Stimulated activated CD4-positive, alpha-beta T cell treated with anti-CD3 and anti-CD28 coated beads, TNF-alpha, amount 100 ng/mL, for 1 hour (primary cell): ENCODE results near the gene APOF.
"Not testable (repeated sequence)": the region's sequence is repeated elsewhere in the genome, so short reads cannot be mapped to it uniquely, and the experiment has no call there.

Source experiments
- DNase-seq, 3 donors: peaks; one replicate each; pipeline ENCODE4 v3.0.0-alpha.2; 2020; ENCODE audit warnings: low read depth in 3 of 3, low spot score in 1 of 3

APOF gene

DNA sequence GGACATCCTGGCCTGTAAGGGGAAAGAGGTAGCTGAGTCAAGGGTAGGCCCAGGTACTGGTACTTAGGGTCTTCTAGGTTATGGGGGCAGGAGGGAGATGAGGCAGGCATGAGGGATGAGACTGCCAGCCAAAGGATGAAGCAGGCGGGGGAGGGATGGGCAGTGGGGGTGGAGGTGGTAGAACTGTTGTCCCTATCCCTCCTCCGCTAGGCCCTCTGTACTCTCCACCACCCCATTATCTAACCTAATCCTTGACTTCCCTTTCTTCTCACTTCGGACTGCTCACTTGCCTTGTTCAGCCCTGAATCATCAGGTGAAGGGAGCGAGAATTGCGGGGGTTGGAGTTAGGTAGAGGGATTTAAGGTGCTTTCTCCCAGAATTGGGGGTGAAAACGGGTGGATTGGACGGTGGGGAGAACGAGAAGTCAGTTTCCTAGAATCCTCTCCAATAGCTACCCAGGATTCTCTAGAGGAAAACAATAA, 29.4 kb downstream of the APOF start:
- DNase-seq, result no peak

DNA sequence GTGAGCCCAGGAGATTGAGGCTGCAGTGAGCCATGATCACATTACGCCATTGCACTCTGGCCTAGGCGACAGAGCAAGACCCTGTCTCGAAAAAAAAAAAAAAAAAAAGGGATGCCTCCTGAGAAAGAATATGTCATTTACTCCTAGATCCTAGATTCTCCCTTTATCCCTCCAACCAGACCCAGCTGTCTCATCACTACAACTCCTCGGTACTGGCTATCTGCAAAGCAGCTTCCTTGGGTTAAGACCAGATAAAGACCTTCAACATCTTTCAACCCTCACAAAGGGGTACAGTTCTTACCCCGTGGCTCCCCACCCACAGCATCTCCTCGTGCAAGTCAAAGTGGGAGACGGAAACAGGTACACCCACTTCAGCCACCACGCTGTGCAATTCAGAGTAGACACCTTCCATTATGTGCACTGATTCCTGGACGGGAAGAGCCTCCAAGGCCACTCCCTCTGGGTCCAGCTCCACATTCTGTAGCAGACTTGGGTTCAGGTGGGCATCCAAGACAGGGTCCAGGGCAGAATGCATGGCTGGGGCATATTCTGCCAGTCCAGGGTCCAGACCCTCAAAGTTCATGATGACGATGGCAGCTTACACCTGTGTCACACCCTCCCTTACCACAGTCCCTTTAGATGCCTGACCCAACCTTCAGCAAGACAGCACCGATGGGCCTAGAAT, 30.0 kb downstream of the APOF start:
- no peak for DNase-seq

DNA sequence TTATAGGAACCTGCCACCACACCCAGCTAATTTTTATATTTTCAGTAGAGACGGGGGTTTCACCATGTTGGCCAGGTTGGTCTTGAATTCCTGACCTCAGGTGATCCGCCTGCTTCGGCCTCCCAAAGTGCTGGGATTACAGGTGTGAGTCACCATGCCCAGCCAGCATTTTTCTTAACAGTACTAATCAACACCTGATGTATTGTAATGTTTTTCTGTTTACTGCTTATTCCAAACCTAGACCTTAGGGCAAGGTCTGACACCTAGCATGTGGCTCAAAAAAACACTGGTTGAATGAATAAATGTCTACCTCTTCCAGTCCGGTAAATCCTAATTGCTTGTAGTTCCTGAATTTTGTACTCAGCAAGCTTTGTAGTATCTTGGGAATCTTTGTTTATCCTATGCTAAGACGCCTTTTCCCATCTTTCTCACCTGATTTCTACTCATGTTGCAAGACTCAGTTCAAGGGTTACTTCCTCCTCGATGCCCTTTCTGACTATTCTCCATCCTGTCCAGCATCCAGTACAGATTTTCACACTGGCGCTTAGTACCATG, 31.6 kb downstream of the APOF start:
- DNase-seq, result no peak

DNA sequence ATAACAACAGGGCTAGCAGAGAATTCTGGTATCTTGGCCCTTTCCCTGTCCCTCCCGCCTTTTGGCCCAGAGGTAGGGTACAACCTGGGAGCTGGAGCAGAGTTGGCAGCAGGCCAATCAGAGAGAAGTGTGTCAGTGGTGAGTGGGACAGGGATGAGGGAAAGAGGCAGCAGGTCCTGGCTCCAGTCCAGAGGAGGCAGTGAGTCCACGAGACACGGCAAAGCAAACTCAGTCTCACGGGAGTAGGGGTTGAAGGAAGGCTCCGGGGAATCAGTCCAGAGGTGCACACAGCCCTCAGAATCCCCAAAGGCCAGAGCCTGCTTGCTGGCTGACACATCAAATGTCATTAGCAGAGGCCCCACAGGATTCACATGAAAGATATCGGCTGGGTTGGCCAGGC, 36.1 kb downstream of the APOF start:
- DNase-seq, result no peak

DNA sequence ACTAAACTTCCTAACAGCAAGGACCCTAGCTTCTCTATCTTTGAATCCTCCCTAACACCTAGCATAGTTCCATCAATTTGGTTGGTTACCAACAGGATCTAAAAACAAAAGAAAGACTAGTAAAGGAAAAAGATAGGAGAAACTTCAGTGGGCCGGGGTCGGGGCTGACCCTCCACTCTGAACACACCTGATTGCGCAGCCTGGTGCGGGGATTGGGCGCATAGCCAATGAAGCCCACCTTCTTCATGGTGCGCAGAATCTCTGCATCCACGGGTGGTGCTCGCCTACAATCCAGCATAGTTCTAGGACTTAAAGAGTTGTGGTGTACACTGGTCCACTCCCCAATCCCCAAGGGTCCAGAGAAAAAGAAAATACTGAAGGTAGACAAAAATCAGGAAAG, 36.5 kb downstream of the APOF start:
- DNase-seq, result no peak

DNA sequence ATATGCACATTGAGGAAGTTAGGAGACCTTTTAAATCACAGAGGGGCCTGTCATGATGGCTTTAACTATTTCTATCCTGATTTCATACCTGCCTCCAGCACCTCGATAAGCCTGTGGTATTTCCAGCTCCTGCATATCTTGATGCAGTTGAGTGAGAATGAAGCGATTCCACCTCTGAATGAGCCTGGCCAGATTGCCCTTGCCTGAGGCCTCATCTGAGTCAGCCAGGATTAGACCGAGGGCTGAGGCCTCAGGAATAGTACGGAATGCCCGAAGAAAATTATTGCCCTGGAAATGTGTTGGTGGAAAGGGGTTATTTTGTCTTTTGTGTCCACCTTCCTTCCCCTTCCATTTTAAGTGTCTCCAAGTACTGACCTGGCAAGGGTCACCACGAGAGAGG, 38.5 kb downstream of the APOF start:
- DNase-seq, result no peak

DNA sequence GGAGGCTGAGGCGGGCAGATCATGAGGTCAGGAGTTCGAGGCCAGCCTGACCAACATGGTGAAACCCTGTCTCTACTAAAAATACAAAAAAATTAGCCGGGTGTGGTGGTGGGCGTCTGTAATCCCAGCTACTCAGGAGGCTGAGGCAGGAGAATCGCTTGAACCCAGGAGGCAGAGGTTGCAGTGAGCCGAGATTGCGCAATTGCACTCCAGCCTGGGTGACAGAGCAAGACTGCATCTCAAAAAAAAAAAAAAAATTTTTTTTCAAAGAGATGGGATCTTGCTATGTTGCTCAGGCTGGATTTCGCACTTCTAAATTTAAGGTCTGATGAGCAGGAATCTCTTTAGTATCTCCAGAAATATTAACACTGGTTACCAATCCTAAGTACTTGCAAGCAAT, 41.0 kb downstream of the APOF start:
- DNase-seq, result not testable (repeated sequence)

DNA sequence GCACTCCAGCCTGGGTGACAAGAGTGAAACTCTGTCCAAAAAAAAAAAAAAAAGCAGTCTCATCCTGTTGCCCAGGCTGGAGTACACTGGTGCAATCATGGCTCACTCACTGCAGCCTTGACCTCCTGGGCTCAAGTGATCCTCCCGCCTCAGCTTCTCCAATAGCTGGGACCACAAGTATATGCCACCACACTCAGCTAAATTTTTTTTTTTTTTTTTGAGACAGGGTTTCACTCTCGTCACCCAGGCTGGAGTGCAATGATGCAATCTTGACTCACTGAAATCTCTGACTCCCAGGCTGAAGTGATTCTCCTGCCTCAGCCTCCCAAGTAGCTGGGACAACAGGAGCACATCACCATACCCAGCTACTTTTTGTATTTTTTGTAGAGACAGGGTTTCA, 41.6 kb downstream of the APOF start:
- DNase-seq, result no peak

DNA sequence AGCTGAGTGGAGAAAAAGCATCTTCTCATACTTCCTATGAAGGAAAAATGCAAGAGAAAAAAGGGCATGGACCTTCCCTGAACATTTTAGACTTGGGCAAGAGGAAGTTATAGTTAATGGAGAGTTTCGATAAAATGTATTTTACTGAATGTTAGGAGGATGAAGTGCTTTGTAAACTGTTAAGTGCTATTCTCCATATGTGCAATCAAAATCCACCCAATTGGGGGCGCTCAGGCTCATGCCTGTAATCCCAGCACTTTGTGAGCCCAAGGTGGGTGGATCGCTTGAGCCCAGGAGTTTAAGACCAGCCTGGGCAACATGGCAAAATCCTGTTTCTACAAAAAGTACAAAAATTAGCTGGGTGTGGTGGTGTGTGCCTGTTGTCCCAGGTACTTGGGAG, 45.0 kb downstream of the APOF start:
- DNase-seq, result no peak

DNA sequence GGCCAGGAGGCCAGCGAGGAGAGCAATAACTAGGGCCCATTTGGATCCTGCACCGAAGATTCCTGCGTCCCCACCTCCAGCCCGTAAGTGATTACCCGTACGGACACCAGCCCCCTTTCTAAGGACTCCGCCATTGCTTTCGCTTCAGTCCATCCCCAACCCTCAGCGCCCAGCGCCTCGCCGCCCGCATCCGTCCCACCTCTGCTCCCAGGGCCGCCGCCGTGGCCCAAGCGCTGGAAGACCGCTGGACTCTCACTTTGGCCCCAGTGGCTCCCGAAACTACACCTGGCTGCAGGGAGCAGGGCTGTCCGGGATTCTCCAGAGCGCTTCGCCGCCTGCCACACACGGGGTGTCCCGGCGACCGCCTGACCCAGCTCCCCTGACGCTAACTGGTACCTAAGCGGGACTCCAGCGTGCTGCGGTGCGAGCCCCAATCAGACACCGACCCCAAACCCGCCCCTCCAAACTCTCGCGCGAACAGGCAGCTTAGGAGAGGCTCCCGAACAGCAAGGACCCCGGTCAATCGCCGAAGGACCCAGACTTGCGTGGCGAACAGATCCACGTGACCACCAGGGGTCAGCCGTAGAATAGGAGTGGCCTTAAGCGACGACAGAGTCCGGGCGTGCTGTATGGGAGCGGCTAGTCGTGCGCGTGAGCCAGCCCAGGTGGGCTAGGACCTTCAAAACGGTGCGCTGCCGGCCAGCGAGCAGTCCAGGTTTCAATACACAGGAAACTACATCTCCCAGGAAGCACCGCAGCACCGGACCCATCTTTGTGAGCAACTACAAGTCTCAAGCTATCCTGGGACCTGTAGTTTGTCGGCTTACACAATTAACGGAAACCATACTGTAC, 46.8 kb downstream of the APOF start, which contains the start of gene CNPY2:
Gene CNPY2 (minus strand): TSS at position 367 of the 852 bp plus-strand sequence. CDS start 771 bp downstream, outside the sequence.
- DNase-seq, result peak; percentile 75 to 78 (median 76)

DNA sequence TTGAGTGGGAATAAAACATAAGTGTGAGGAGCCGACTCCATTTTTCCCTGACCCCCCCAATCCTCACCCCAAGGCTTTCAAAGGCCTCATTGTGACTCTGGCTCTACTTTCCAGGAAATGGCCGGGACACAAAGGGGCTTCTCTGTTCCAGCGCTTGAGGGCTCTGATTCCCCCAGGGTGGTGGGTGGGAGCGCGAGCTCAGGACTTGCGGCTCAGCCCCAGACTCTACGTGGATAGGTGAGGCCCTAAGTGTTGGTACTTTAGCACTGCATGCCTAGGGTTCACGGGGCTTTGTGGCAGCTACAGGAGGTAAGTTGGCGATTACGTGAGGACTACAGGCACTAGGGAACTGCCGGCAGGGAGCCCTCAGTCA, 47.4 kb downstream of the APOF start:
- no peak for DNase-seq

DNA sequence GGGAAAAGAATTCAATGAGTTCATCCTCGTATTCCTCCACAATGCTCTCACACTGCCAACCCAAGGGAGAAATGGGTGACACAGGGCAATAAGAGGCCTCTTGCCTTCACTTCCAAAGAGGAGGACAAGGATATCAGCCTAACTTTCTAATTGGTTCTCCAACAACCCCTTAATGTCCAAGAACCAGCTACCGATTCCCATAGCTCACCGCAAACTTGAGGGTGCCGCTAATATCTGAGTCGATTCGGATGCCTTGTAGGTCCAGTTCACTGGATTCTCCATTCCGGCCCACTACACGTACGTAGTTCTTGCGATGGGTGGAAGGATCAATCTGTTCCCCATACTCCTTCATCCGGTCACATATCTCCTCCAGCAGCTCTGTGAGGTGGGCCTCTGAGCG, 51.7 kb downstream of the APOF start:
- DNase-seq, result no peak
